PC-9 (cell line): ENCODE measurements around the gene LHX4.

Experiments
- CTCF ChIP-seq: fragments of 200-600 bp; sonication (generic); conservative IDR thresholded peaks from 2 replicates; pipeline ENCODE4 v1.6.1; 2017; ENCODE audit warnings: mixed run types, antibody characterized with exemption, mild to moderate bottlenecking, moderate library complexity
- EZH2 ChIP-seq: fragments of 200-600 bp; sonication (generic); IDR thresholded peaks from 2 replicates; pipeline ENCODE4 v1.8.0; 2017; ENCODE audit warnings: antibody characterized with exemption, low read depth

GRCh38 chr1:180237869-180238476 lies 7.9 kb downstream of the LHX4 start:
- TF ChIP-seq CTCF, result no peak
- no peak for TF ChIP-seq EZH2
